ENCODE results near the gene MAJIN. TPM values are rescaled to one million over a fixed set of nuclear protein-coding genes. Genes with fewer than 3 reads are reported as not detected.

Gene MAJIN
- total and polyA plus RNA-seq, 10 of the 15 experiments (the other 5 are each of a cell fraction or from before 2014, with no cell fraction given) = 0.10 TPM; not detected in 9

DNA sequence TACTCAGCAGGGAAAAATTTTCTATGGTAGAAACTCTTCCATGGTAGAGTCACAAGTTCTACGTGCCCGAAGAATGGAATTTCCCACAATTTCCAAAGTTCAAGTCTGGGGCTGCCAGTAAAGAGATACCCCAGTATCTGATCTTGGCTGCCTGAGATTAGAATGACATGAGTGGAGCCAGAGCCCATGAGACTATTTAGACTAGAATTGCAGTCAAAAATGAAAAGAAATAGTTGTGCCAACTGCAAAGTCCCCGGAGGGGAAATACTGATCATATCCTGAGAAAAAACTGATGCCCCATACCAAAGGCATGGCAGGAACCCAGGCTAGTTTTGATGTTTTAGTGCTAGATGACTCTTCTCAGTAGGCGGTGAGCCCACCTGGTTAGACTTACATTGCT lies 11.2 kb downstream of the MAJIN start:
- H4K20me1 ChIP-seq (ENCODE audit: control insufficient read depth, insufficient read depth) = no peaks in the 10 kb centered on the region

DNA sequence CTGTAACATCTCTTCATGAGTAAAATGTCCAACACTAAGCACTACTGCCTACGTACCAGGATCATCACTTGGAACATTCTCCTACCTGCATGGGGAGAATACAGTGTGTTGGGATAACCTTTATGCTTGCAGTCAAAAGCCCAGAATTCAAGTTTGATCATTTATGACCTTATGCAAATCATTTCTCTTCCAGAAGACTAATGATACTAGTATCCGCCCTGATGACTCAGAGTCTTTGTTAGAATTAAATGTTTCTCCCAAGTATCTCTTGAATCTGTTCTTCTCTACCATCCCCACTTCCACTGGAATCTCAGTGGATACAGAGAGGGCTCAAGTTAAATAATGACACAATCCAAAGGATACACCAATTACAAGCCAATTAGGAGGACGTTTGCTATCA lies 12.4 kb downstream of the MAJIN start:
- DNase-seq (ENCODE audit: low read depth, low spot score) = no peak

More for the DNA sequence above, 11.2 kb downstream of the MAJIN start:
- Histone ChIP-seq H3K9me3 (replicated peaks; ENCODE audit: control insufficient read depth, insufficient read depth, low read length) (no peaks in the 10 kb centered on the region), H2AFZ (ENCODE audit: control insufficient read depth, low read depth, low read length) (no peak overlapping the region), H3K4me2 (ENCODE audit: control insufficient read depth, insufficient read depth) (no peak overlapping the region), H3K9ac (ENCODE audit: control insufficient read depth, insufficient read depth, low read length) (no peak overlapping the region), H3K36me3 (ENCODE audit: control insufficient read depth in 2 of 2, insufficient read depth in 2 of 2, low read length in 1 of 2) (no peaks in the 10 kb centered on the region), H3K4me1 (ENCODE audit: control insufficient read depth, insufficient read depth, low read length) (no peaks in the 10 kb centered on the region), H3K79me2 (ENCODE audit: control insufficient read depth, insufficient read depth, low read length) (no peaks in the 10 kb centered on the region), H3K27me3 (replicated peaks in 1 of 2; ENCODE audit: control insufficient read depth in 2 of 2, insufficient read depth in 2 of 2, low read length in 1 of 2) (no peaks in the 10 kb centered on the region), H3K27ac (ENCODE audit: control insufficient read depth, insufficient read depth) (no peak overlapping the region), H3K4me3 (no peak overlapping the region)
- WGBS (ENCODE audit: insufficient coverage, insufficient replicate concordance, low lambda C conversion rate, missing lambda C conversion rate) = 42% methylated on average over 4 of the region's 4 CpGs
- DNase-seq (ENCODE audit: low read depth, low spot score) (no peak), ATAC-seq (no peak), FAIRE-seq (no peak)
- ChIA-PET CTCF (no interaction called here), SMC1A (ENCODE audit: uncharacterized antibody, unreplicated experiment) (no interaction called here), POLR2A (no interaction called here), RAD21 (ENCODE audit: unreplicated experiment) (no interaction called here)
- intact Hi-C loops (cut with micrococcal nuclease; ENCODE audit: unreplicated experiment) = no loop called here
- no TSS peak for BruUV-seq (replicated peaks)
- in situ Hi-C loops (cut with MboI) = no loop called here
- TF ChIP-seq CHD1 (IDR thresholded peaks at IDR 0.05; ENCODE audit: low read depth, low read length) (no peak), SMARCA5 (IDR thresholded peaks at IDR 0.05) (no peak), MYC (IDR thresholded peaks at IDR 0.05; ENCODE audit: insufficient read depth, insufficient read length, insufficient replicate concordance, low read length, severe bottlenecking) (no peak), EED (IDR thresholded peaks at IDR 0.05; ENCODE audit: low read depth) (no peak), NR2F1 (conservative IDR thresholded peaks at IDR 0.05) (no peak), TARDBP (IDR thresholded peaks at IDR 0.05; ENCODE audit: borderline replicate concordance) (no peak), ZNF217 (IDR thresholded peaks at IDR 0.05) (no peak), ASH2L (IDR thresholded peaks at IDR 0.05; ENCODE audit: borderline replicate concordance, low read depth) (no peak), MTA3 (IDR thresholded peaks at IDR 0.05; ENCODE audit: borderline replicate concordance, low read length) (no peak), RB1 (IDR thresholded peaks at IDR 0.05; ENCODE audit: borderline replicate concordance) (no peak), SIX5 (IDR thresholded peaks at IDR 0.05; ENCODE audit: low read depth, low read length, severe bottlenecking) (no peak), JUNB (IDR thresholded peaks at IDR 0.05) (no peak), SREBF1 (IDR thresholded peaks at IDR 0.05; ENCODE audit: low read length) (no peak), CEBPB (IDR thresholded peaks at IDR 0.05; ENCODE audit: borderline replicate concordance in 1 of 2, low read depth in 2 of 2, low read length in 2 of 2) (no peak), RAD21 (IDR thresholded peaks at IDR 0.05; ENCODE audit: insufficient read depth, low read depth, low read length) (no peak), ZNF274 (IDR thresholded peaks at IDR 0.05; ENCODE audit: insufficient read depth, insufficient read length) (no peak), MEF2B (IDR thresholded peaks at IDR 0.05; ENCODE audit: partially characterized antibody, poor library complexity, severe bottlenecking) (no peak)

More for the DNA sequence above, 12.4 kb downstream of the MAJIN start:
- in situ Hi-C loops (cut with MboI) = no loop called here
- Histone ChIP-seq H3K4me3 (no peak overlapping the region), H4K20me1 (ENCODE audit: control insufficient read depth, insufficient read depth) (no peaks in the 10 kb centered on the region), H3K27ac (ENCODE audit: control insufficient read depth, insufficient read depth) (no peak overlapping the region), H3K4me2 (ENCODE audit: control insufficient read depth, insufficient read depth) (no peak overlapping the region), H3K9ac (ENCODE audit: control insufficient read depth, insufficient read depth, low read length) (no peak overlapping the region), H2AFZ (ENCODE audit: control insufficient read depth, low read depth, low read length) (no peak overlapping the region), H3K36me3 (ENCODE audit: control insufficient read depth in 2 of 2, insufficient read depth in 2 of 2, low read length in 1 of 2) (no peaks in the 10 kb centered on the region), H3K27me3 (replicated peaks in 1 of 2; ENCODE audit: control insufficient read depth in 2 of 2, insufficient read depth in 2 of 2, low read length in 1 of 2) (no peaks in the 10 kb centered on the region), H3K4me1 (ENCODE audit: control insufficient read depth, insufficient read depth, low read length) (no peaks in the 10 kb centered on the region), H3K79me2 (ENCODE audit: control insufficient read depth, insufficient read depth, low read length) (no peaks in the 10 kb centered on the region), H3K9me3 (replicated peaks; ENCODE audit: control insufficient read depth, insufficient read depth, low read length) (no peaks in the 10 kb centered on the region)
- FAIRE-seq = no peak
- ChIA-PET CTCF (no interaction called here), POLR2A (no interaction called here), SMC1A (ENCODE audit: uncharacterized antibody, unreplicated experiment) (no interaction called here), RAD21 (ENCODE audit: unreplicated experiment) (no interaction called here)
- no TSS peak for BruUV-seq (replicated peaks)
- TF ChIP-seq SMC3 (IDR thresholded peaks at IDR 0.05; ENCODE audit: borderline replicate concordance, low read length) (no peak), MTA3 (IDR thresholded peaks at IDR 0.05; ENCODE audit: borderline replicate concordance, low read length) (no peak), ATF7 (IDR thresholded peaks at IDR 0.05; ENCODE audit: low read depth) (no peak), RAD21 (IDR thresholded peaks at IDR 0.05; ENCODE audit: insufficient read depth, low read depth, low read length) (no peak), HDAC2 (IDR thresholded peaks at IDR 0.05) (no peak), IKZF1 (conservative IDR thresholded peaks at IDR 0.05) (no peak), CHD4 (IDR thresholded peaks at IDR 0.05) (no peak), NR2F1 (conservative IDR thresholded peaks at IDR 0.05) (no peak)
- TF ChIP-seq, protein P1, sequence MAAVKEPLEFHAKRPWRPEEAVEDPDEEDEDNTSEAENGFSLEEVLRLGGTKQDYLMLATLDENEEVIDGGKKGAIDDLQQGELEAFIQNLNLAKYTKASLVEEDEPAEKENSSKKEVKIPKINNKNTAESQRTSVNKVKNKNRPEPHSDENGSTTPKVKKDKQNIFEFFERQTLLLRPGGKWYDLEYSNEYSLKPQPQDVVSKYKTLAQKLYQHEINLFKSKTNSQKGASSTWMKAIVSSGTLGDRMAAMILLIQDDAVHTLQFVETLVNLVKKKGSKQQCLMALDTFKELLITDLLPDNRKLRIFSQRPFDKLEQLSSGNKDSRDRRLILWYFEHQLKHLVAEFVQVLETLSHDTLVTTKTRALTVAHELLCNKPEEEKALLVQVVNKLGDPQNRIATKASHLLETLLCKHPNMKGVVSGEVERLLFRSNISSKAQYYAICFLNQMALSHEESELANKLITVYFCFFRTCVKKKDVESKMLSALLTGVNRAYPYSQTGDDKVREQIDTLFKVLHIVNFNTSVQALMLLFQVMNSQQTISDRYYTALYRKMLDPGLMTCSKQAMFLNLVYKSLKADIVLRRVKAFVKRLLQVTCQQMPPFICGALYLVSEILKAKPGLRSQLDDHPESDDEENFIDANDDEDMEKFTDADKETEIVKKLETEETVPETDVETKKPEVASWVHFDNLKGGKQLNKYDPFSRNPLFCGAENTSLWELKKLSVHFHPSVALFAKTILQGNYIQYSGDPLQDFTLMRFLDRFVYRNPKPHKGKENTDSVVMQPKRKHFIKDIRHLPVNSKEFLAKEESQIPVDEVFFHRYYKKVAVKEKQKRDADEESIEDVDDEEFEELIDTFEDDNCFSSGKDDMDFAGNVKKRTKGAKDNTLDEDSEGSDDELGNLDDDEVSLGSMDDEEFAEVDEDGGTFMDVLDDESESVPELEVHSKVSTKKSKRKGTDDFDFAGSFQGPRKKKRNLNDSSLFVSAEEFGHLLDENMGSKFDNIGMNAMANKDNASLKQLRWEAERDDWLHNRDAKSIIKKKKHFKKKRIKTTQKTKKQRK (IDR thresholded peaks at IDR 0.05; ENCODE audit: low read depth, low read length) = no peak
- no peak for ATAC-seq
- intact Hi-C loops (cut with micrococcal nuclease; ENCODE audit: unreplicated experiment) = no loop called here
- WGBS (ENCODE audit: insufficient coverage, insufficient replicate concordance, low lambda C conversion rate, missing lambda C conversion rate) = 2% methylated on average over 3 of the region's 3 CpGs
